Neural cell (in vitro differentiated cells): ENCODE results near the gene SLC25A22. TPM values are rescaled to one million over a fixed set of nuclear protein-coding genes. Genes with fewer than 3 reads are reported as not detected.

Experiments used
- H2AFZ ChIP-seq: fragments of 200-600, 300-800 bp; sonication (generic), shearing (Covaris generic); 2 replicates; pipeline ENCODE4 v1.6.0; 2014; ENCODE audit warnings: low read depth, mild to moderate bottlenecking, antibody characterized with exemption, low read length, moderate library complexity
- H3F3A ChIP-seq: fragments of 200-600 bp; shearing (Covaris generic); 2 replicates; pipeline ENCODE4 v1.6.1; 2016; ENCODE audit warnings: mild to moderate bottlenecking, moderate library complexity, mixed read lengths, antibody characterized with exemption, low read length; ENCODE audit not compliant: insufficient read depth, poor library complexity, severe bottlenecking
- H3K27ac ChIP-seq: fragments of 200-600, 300-800 bp; sonication (generic), shearing (Covaris generic); 2 replicates; pipeline ENCODE4 v1.5.1; 2014; ENCODE audit warnings: mild to moderate bottlenecking, low read length, moderate library complexity
- H3K27me3 ChIP-seq: fragments of 300-800, 200-600 bp; sonication (generic), shearing (Covaris generic); 2 replicates; pipeline ENCODE4 v1.6.0; 2014; ENCODE audit warnings: mild to moderate bottlenecking, low read depth, low read length, moderate library complexity; ENCODE audit not compliant: insufficient read depth
- H3K36me3 ChIP-seq: fragments of 300-800, 200-600 bp; sonication (generic), shearing (Covaris generic); 2 replicates; pipeline ENCODE4 v1.5.1; 2014; ENCODE audit warnings: mild to moderate bottlenecking, antibody characterized with exemption, low read length, moderate library complexity; ENCODE audit not compliant: insufficient read depth
- H3K4me2 ChIP-seq: fragments of 300-800, 200-600 bp; sonication (generic), shearing (Covaris generic); 2 replicates; pipeline ENCODE4 v1.6.0; 2014; ENCODE audit warnings: mild to moderate bottlenecking, low read length
- H3K4me3 ChIP-seq: fragments of 300-800, 200-600 bp; sonication (generic), shearing (Covaris generic); 2 replicates; pipeline ENCODE4 v1.5.1; 2014; ENCODE audit warnings: mild to moderate bottlenecking, low read length, moderate library complexity
- H3K79me2 ChIP-seq: fragments of 200-600 bp; shearing (Covaris generic); replicated peaks from 2 replicates; pipeline ENCODE4 v1.6.0; 2014; ENCODE audit warnings: mild to moderate bottlenecking, low read length, moderate library complexity; ENCODE audit not compliant: insufficient read depth
- H3K9ac ChIP-seq: fragments of 300-800, 200-600 bp; sonication (generic), shearing (Covaris generic); 2 replicates; pipeline ENCODE4 v1.6.1; 2016; ENCODE audit warnings: mild to moderate bottlenecking, low read length, mixed read lengths
- H3K9me2 ChIP-seq: fragments of 200-600 bp; shearing (Covaris generic); 2 replicates; pipeline ENCODE4 v1.6.1; 2016; ENCODE audit warnings: mild to moderate bottlenecking, low read length, mixed read lengths; ENCODE audit not compliant: insufficient read depth
- H3K9me3 ChIP-seq: fragments of 200-600, 300-800 bp; sonication (generic), shearing (Covaris generic); 2 replicates; pipeline ENCODE4 v1.6.1; 2016; ENCODE audit warnings: mild to moderate bottlenecking, mixed run types, low read length, moderate library complexity, mixed read lengths
- H4K20me1 ChIP-seq: fragments of 200-600 bp; shearing (Covaris generic); 2 replicates; pipeline ENCODE4 v1.6.1; 2016; ENCODE audit warnings: mild to moderate bottlenecking, mixed run types; ENCODE audit not compliant: insufficient read depth
- EP300 ChIP-seq: fragments of 450-650 bp; conservative IDR thresholded peaks from 2 replicates; pipeline ENCODE4 v1.6.1; 2014; ENCODE audit warnings: antibody characterized with exemption, mild to moderate bottlenecking, moderate library complexity; ENCODE audit not compliant: poor library complexity, severe bottlenecking
- EZH2 ChIP-seq: fragments of 200-600, 300-800 bp; shearing (Covaris generic), sonication (generic); IDR thresholded peaks from 2 replicates; pipeline ENCODE4 v1.6.1; 2014; ENCODE audit warnings: antibody characterized with exemption, low read length, borderline replicate concordance, mild to moderate bottlenecking; ENCODE audit not compliant: insufficient read depth, poor library complexity, severe bottlenecking
- MXI1 ChIP-seq: fragments of 450-650 bp; conservative IDR thresholded peaks from 2 replicates; pipeline ENCODE4 v1.6.1; 2014; ENCODE audit warnings: antibody characterized with exemption, mild to moderate bottlenecking; ENCODE audit not compliant: poor library complexity, severe bottlenecking
- POLR2AphosphoS5 ChIP-seq: IDR thresholded peaks from 2 replicates; pipeline ENCODE4 v1.6.1; 2012
- RAD21 ChIP-seq: fragments of 450-650 bp; conservative IDR thresholded peaks from 2 replicates; pipeline ENCODE4 v1.6.1; 2014; ENCODE audit warnings: antibody characterized with exemption, mild to moderate bottlenecking, moderate library complexity
- SMC3 ChIP-seq: fragments of 450-650 bp; conservative IDR thresholded peaks from 2 replicates; pipeline ENCODE4 v1.6.1; 2014; ENCODE audit warnings: antibody characterized with exemption, mild to moderate bottlenecking, moderate library complexity; ENCODE audit not compliant: poor library complexity
- TAF1 ChIP-seq: IDR thresholded peaks from 2 replicates; pipeline ENCODE4 v1.6.1; 2012; ENCODE audit warnings: low read depth
- polyA plus RNA-seq: library from polyadenylated mRNA; depleted of rRNA; stranded (reverse); fragments of >200 nt; gene quantifications from 2 replicates; pipeline ENCODE4 v1.2.3, GENCODE V29; 2014
- TF ChIP-seq, protein P1 (sequence below): fragments of 450-650 bp; IDR thresholded peaks from 2 replicates; pipeline ENCODE4 v1.5.1; 2014; ENCODE audit warnings: antibody characterized with exemption, mild to moderate bottlenecking, moderate library complexity; ENCODE audit not compliant: poor library complexity, severe bottlenecking
- TF ChIP-seq, protein P2 (sequence below): IDR thresholded peaks from 2 replicates; pipeline ENCODE4 v1.6.1; 2012; ENCODE audit warnings: borderline replicate concordance

SLC25A22 gene
- polyA plus RNA-seq, 1 donor from 2014 or later: 40.9 TPM

DNA sequence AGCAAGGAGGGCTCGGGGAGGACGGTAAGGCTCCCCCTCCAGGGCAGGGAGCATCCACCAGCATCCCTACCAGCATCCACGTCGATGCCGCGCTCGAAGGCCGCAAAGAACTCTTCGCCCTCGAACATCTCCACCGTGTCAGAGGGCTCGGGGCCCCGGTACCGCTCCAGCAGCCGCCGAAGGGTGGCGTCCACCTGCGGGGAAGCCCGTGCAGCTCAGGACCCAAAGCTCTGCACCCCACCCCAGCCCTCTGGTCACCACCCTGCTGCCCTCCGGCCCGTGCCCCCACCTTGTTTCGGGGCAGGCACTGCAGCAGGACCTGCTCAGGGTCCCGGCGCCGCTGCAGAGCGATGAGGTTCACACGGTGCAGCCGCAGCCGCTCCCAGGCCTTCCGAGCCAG, 2.4 kb upstream of the SLC25A22 start:
- H3K27me3 ChIP-seq: no peaks in the 10 kb centered on the region
- no peak overlapping the region for H3K27ac ChIP-seq
- no peak overlapping the region for H3K4me2 ChIP-seq
- no peaks in the 10 kb centered on the region for H3F3A ChIP-seq
- no peak overlapping the region for H3K9ac ChIP-seq
- no peaks in the 10 kb centered on the region for H3K9me2 ChIP-seq
- no peak for TF ChIP-seq MXI1
- TF ChIP-seq SMC3: no peak
- no peak for TF ChIP-seq TAF1
- no peak for TF ChIP-seq RAD21
- TF ChIP-seq, protein P1, sequence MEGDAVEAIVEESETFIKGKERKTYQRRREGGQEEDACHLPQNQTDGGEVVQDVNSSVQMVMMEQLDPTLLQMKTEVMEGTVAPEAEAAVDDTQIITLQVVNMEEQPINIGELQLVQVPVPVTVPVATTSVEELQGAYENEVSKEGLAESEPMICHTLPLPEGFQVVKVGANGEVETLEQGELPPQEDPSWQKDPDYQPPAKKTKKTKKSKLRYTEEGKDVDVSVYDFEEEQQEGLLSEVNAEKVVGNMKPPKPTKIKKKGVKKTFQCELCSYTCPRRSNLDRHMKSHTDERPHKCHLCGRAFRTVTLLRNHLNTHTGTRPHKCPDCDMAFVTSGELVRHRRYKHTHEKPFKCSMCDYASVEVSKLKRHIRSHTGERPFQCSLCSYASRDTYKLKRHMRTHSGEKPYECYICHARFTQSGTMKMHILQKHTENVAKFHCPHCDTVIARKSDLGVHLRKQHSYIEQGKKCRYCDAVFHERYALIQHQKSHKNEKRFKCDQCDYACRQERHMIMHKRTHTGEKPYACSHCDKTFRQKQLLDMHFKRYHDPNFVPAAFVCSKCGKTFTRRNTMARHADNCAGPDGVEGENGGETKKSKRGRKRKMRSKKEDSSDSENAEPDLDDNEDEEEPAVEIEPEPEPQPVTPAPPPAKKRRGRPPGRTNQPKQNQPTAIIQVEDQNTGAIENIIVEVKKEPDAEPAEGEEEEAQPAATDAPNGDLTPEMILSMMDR: no peak
- TF ChIP-seq, protein P2, sequence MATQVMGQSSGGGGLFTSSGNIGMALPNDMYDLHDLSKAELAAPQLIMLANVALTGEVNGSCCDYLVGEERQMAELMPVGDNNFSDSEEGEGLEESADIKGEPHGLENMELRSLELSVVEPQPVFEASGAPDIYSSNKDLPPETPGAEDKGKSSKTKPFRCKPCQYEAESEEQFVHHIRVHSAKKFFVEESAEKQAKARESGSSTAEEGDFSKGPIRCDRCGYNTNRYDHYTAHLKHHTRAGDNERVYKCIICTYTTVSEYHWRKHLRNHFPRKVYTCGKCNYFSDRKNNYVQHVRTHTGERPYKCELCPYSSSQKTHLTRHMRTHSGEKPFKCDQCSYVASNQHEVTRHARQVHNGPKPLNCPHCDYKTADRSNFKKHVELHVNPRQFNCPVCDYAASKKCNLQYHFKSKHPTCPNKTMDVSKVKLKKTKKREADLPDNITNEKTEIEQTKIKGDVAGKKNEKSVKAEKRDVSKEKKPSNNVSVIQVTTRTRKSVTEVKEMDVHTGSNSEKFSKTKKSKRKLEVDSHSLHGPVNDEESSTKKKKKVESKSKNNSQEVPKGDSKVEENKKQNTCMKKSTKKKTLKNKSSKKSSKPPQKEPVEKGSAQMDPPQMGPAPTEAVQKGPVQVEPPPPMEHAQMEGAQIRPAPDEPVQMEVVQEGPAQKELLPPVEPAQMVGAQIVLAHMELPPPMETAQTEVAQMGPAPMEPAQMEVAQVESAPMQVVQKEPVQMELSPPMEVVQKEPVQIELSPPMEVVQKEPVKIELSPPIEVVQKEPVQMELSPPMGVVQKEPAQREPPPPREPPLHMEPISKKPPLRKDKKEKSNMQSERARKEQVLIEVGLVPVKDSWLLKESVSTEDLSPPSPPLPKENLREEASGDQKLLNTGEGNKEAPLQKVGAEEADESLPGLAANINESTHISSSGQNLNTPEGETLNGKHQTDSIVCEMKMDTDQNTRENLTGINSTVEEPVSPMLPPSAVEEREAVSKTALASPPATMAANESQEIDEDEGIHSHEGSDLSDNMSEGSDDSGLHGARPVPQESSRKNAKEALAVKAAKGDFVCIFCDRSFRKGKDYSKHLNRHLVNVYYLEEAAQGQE: no peak
- TF ChIP-seq EP300: no peak
- no peak for TF ChIP-seq POLR2AphosphoS5
- no peak for TF ChIP-seq EZH2
- H4K20me1 ChIP-seq: no peaks in the 10 kb centered on the region
- H3K9me3 ChIP-seq: no peaks in the 10 kb centered on the region
- no peak overlapping the region for H2AFZ ChIP-seq
- peaks cover 13% of the 10 kb centered on the region for H3K79me2 ChIP-seq
- H3K4me3 ChIP-seq: no peak overlapping the region
- no peaks in the 10 kb centered on the region for H3K36me3 ChIP-seq

DNA sequence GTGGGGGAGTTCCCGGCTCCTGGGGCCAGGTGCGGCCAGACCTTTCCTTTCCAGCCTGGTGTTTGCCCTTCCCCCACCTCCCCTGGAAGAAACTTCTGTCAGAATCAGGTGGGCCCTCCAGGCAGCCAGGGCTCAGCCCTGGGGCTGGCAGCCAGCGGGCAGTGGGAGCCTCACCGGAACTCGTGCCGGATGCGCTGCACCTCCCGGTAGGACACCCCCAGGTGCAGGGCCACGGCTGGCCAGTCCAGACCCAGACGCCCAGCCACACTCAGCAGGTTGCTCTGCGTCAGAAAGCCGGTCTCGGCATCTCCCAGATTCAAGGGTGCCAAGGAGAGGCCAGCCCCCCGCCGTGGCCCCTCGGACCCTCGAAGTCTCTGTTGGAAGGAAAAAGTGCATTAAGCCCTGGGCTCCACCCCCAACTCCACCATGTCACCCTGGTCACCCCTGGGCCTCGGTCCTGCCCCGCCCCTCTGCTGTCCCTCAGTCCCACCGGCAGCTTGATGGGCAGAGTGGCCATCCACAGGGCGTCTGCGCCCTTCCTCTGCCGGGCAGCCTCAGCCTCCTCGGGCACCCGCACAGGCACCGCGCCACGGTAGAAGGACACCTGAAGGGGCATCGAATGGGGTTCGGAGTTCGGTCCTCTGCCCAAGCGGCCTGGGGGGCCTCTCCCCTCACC, 1.7 kb upstream of the SLC25A22 start:
- Histone ChIP-seq H3K4me2 (no peak overlapping the region), H3K36me3 (no peaks in the 10 kb centered on the region), H4K20me1 (no peaks in the 10 kb centered on the region), H3K9me2 (no peaks in the 10 kb centered on the region), H3K27ac (no peak overlapping the region), H3K9ac (no peak overlapping the region), H3F3A (no peaks in the 10 kb centered on the region), H3K4me3 (no peak overlapping the region), H3K9me3 (no peaks in the 10 kb centered on the region), H3K79me2 (peaks cover 13% of the 10 kb centered on the region), H3K27me3 (no peaks in the 10 kb centered on the region), H2AFZ (no peak overlapping the region)
- TF ChIP-seq SMC3 (no peak), EZH2 (no peak), MXI1 (no peak), POLR2AphosphoS5 (no peak), RAD21 (no peak), EP300 (no peak)
- TF ChIP-seq, protein P1: no peak
